SK-N-MC (cell line): ENCODE results near the gene SLC6A3.

Source experiments
- DNase-seq: peaks from one replicate; pipeline ENCODE4 v3.0.0-alpha.2; 2011; ENCODE audit warnings: low read depth, low spot score
- H3K27ac ChIP-seq: fragments of 200-600 bp; sonication (generic); 2 replicates; pipeline ENCODE4 v1.5.1; 2016; ENCODE audit warnings: mixed run types
- H3K36me3 ChIP-seq: fragments of 200-600 bp; sonication (generic); 2 replicates; pipeline ENCODE4 v1.6.1; 2017; ENCODE audit warnings: antibody characterized with exemption, low read length, mixed read lengths; ENCODE audit not compliant: insufficient read depth
- H3K4me3 ChIP-seq: fragments of 200-600 bp; sonication (generic); 2 replicates; pipeline ENCODE4 v1.5.1; 2016
- H3K9ac ChIP-seq: fragments of 200-600 bp; sonication (generic); 2 replicates; pipeline ENCODE4 v1.8.0; 2017; ENCODE audit warnings: mixed run types, mixed read lengths; ENCODE audit not compliant: insufficient read length
- H3K9me3 ChIP-seq: fragments of 200-600 bp; sonication (generic); 2 replicates; pipeline ENCODE4 v1.6.1; 2017; ENCODE audit warnings: low read depth, mild to moderate bottlenecking, antibody characterized with exemption, low read length, moderate library complexity, mixed read lengths
- EZH2 ChIP-seq: fragments of 200-600 bp; sonication (generic); IDR thresholded peaks from one replicate; pipeline ENCODE4 v1.6.1; 2017; ENCODE audit warnings: antibody characterized with exemption
- FOXP2 ChIP-seq: optimal IDR thresholded peaks from 2 replicates; pipeline ENCODE3; 2011; ENCODE audit warnings: mild to moderate bottlenecking, moderate library complexity; ENCODE audit not compliant: insufficient read depth; ENCODE audit errors: extremely low read length, control extremely low read depth
- POLR2AphosphoS5 ChIP-seq: IDR thresholded peaks from 2 replicates; pipeline ENCODE4 v1.6.1; 2012; ENCODE audit warnings: mild to moderate bottlenecking, low read depth, low read length, borderline replicate concordance

Gene SLC6A3

GRCh38 chr5:1436681-1437080 is 8.6 kb downstream of the SLC6A3 start:
- no peak for DNase-seq
- TF ChIP-seq FOXP2 (no peak), EZH2 (no peak), POLR2AphosphoS5 (no peak)
- Histone ChIP-seq H3K36me3 (no peaks in the 10 kb centered on the region), H3K4me3 (no peak overlapping the region), H3K9ac (no peak overlapping the region), H3K27ac (no peak overlapping the region), H3K9me3 (no peaks in the 10 kb centered on the region)

- Histone ChIP-seq H3K27ac (no peak overlapping the region), H3K36me3 (no peaks in the 10 kb centered on the region), H3K4me3 (no peak overlapping the region), H3K9me3 (no peaks in the 10 kb centered on the region), H3K9ac (no peak overlapping the region)
- TF ChIP-seq EZH2: no peak
- no peak for TF ChIP-seq POLR2AphosphoS5
- TF ChIP-seq FOXP2: no peak
- no peak for DNase-seq
These were observed 9.2 kb downstream of the SLC6A3 start for GRCh38 chr5:1436036-1436435.

- H3K9ac ChIP-seq: no peak overlapping the region
- no peaks in the 10 kb centered on the region for H3K9me3 ChIP-seq
- TF ChIP-seq EZH2 (no peak), POLR2AphosphoS5 (no peak), FOXP2 (no peak)
- no peak overlapping the region for H3K27ac ChIP-seq
- no peaks in the 10 kb centered on the region for H3K36me3 ChIP-seq
- no peak for DNase-seq
- no peak overlapping the region for H3K4me3 ChIP-seq
These were observed 9.9 kb downstream of the SLC6A3 start for GRCh38 chr5:1435369-1435768.

GRCh38 chr5:1432296-1432695 is 12.9 kb downstream of the SLC6A3 start:
- Histone ChIP-seq H3K9me3 (0 out of 2 replicates have a peak, but pooled peaks cover 4% of the 10 kb centered on the region), H3K27ac (no peak overlapping the region), H3K4me3 (no peak overlapping the region), H3K36me3 (no peaks in the 10 kb centered on the region), H3K9ac (no peak overlapping the region)
- DNase-seq: no peak
- no peak for TF ChIP-seq EZH2
- no peak for TF ChIP-seq POLR2AphosphoS5
- TF ChIP-seq FOXP2: no peak

- Histone ChIP-seq H3K4me3 (no peak overlapping the region), H3K9me3 (0 out of 2 replicates have a peak, but pooled peaks cover 4% of the 10 kb centered on the region), H3K36me3 (no peaks in the 10 kb centered on the region), H3K27ac (no peak overlapping the region), H3K9ac (no peak overlapping the region)
- TF ChIP-seq FOXP2: no peak
- TF ChIP-seq POLR2AphosphoS5: no peak
- no peak for TF ChIP-seq EZH2
- no peak for DNase-seq
These were observed 13.3 kb downstream of the SLC6A3 start for GRCh38 chr5:1431896-1432295.

GRCh38 chr5:1431021-1431811 is 14.0 kb downstream of the SLC6A3 start:
- TF ChIP-seq EZH2 (no peak), POLR2AphosphoS5 (no peak), FOXP2 (no peak)
- Histone ChIP-seq H3K9me3 (0 out of 2 replicates have a peak, but pooled peaks cover 4% of the 10 kb centered on the region), H3K9ac (no peak overlapping the region), H3K27ac (no peak overlapping the region), H3K36me3 (no peaks in the 10 kb centered on the region), H3K4me3 (no peak overlapping the region)
- no peak for DNase-seq

- H3K9me3 ChIP-seq: 0 out of 2 replicates have a peak, but pooled peaks cover 4% of the 10 kb centered on the region
- DNase-seq: no peak
- H3K4me3 ChIP-seq: no peak overlapping the region
- no peak overlapping the region for H3K27ac ChIP-seq
- TF ChIP-seq POLR2AphosphoS5 (no peak), EZH2 (no peak), FOXP2 (no peak)
- H3K36me3 ChIP-seq: no peaks in the 10 kb centered on the region
- no peak overlapping the region for H3K9ac ChIP-seq
These were observed 15.0 kb downstream of the SLC6A3 start for GRCh38 chr5:1430121-1430795.

GRCh38 chr5:1429496-1429895 is 15.7 kb downstream of the SLC6A3 start:
- Histone ChIP-seq H3K9me3 (0 out of 2 replicates have a peak, but pooled peaks cover 4% of the 10 kb centered on the region), H3K36me3 (no peaks in the 10 kb centered on the region), H3K4me3 (no peak overlapping the region), H3K9ac (no peak overlapping the region), H3K27ac (no peak overlapping the region)
- no peak for DNase-seq
- no peak for TF ChIP-seq EZH2
- TF ChIP-seq POLR2AphosphoS5: no peak
- TF ChIP-seq FOXP2: no peak

- H3K4me3 ChIP-seq: no peak overlapping the region
- H3K27ac ChIP-seq: no peak overlapping the region
- TF ChIP-seq POLR2AphosphoS5: no peak
- no peak overlapping the region for H3K9ac ChIP-seq
- no peak for DNase-seq
- H3K9me3 ChIP-seq: 0 out of 2 replicates have a peak, but pooled peaks cover 4% of the 10 kb centered on the region
- no peaks in the 10 kb centered on the region for H3K36me3 ChIP-seq
These were observed 16.2 kb downstream of the SLC6A3 start for GRCh38 chr5:1429066-1429465.
